DMS 273 treated with DMSO at 0.1 percent for 48 hours (cell line): ENCODE measurements around the gene PKD1.

Experiments used
- DNase-seq: peaks from one replicate; lab custom pipeline; 2025; lab: John Stamatoyannopoulos, UW

Gene PKD1

GRCh38 chr16:2170080-2170479 lies 34.4 kb upstream of the PKD1 start:
- DNase-seq: no peak

DNA sequence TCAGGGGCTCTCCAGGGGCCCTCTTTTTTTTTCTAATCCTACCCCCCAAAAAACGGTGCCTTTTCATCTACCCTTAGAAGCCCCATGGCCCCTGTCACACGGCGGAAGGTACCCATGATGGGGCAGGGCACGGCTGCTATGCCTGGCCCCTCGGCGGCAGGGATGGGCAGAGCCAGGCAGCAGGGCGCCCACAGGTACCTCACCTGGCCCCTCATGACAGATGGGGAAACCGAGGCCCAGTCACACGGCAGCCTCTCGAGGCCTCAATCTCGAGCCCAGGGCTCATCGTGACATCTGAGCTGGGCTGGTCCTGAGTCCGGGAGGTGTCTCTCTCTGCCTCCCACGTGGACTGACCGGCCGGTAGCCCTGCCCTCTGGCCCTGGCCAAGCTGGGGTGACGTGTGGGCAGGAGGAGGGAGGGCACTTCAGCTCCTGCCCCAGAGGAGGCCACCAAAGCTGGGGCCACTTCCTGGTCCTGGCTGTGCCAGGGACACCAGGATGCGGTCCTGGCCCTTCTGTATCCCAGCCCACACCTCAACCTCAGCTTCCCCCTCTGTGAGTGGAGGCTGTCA lies 31.5 kb upstream of the PKD1 start:
- no peak for DNase-seq

DNA sequence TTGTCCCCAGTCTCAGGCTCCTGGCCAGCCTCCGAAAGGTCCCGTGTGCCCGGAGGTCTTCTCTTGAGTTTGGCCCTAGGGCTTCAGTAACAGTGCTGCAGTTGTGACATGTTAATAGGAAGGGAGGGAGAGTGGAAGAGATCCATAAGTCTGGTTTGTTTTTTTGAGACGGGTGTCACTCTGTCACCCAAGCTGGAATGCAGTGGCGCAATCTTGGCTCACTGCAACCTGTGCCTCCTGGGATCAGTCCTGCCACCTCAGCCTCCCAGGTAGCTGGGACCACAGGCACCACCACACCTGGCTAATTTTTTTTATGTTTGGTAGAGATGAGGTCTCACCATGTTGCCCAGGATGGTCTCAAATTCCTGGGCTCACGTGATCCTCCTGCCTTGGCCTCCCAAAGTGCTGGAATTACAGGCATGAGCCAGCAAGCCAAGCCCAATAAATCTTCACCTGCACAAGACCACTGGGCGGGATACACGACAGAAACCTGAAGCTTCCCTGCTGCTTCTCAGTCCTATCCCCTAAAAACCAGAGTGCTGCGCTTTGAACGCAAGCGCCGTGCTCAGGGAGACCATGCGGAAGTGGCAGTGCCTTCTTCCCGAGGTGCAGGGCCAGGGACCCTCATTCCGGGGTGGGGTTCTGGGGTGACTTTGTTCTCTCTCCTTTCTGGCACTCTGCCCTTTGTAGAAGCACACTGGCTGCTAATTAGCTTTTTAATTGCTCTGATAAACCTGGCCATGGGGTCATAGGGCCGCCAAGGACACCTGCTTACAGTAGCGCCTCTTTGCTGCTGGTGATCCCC lies 30.8 kb upstream of the PKD1 start:
- DNase-seq: no peak

- no peak for DNase-seq
These were observed 30.2 kb upstream of the PKD1 start for GRCh38 chr16:2165861-2166260.

- DNase-seq: no peak
These were observed 27.6 kb upstream of the PKD1 start for GRCh38 chr16:2163211-2163881.

- no peak for DNase-seq
These were observed 27.0 kb upstream of the PKD1 start for GRCh38 chr16:2162676-2163118.

- DNase-seq: no peak
These were observed 26.2 kb upstream of the PKD1 start for GRCh38 chr16:2161911-2162310.

DNA sequence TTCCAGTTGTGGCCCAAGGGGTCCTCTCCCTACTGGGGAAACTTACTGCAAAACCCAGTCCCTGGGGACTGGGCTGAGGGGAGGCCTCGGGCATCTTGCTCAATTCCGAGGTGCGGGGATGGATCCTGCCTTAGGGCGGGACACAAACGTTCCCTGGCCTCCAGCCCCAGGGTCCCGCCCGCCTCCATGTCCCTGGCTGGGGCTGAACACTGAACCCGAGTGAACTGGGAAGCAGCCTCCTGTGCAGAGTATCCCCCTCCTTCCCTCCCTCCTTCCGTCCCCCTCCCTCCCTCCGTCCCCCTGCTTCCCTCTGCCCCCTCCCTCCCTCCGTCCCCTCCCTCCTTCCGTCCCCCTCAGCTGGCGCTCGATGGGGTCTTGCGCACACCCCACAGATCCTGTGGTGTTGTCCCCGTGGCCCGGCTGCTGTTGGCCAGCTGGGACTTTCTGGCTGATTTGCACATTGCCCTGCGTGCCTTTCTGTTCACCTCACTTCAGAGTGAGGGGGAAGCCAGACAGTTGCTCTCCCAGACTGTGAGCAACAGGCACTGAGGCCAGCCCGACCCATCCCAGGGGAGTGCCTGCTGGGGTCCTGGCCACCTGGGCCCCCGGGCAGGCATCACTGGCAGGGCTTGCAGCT lies 25.3 kb upstream of the PKD1 start:
- no peak for DNase-seq

DNA sequence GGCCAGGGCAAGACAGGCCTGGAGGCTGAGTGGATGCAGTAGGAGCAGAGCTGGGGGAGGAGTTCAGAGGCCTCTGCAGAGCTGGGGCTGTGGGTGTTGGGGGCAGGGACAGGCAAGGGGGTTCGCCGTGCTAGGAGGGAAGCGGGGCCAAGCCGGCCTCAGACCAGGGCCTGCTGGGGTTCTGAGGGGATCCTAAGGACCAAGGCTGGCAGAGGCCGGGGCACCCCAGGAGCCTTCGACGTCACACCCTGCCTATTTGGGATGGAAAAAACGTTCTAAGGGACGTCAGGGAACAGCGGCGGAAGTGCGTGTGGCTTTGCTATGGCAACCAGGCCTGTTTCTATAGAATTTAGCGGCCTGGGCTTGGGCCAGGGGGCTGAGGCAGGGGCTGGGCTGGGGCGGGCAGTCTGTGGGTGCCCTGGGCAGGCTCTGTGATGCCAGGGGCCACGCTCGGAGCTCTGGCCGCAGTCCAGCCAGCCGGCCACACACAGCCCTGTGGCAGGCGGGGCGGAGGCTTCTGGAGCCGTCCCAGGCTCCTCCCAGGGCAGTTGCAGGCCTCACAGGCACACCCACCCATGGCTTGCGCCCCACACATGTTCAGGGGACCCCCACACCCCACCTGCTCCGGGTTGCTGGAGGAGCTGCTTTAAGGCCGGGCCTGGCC lies 23.6 kb upstream of the PKD1 start:
- no peak for DNase-seq

DNA sequence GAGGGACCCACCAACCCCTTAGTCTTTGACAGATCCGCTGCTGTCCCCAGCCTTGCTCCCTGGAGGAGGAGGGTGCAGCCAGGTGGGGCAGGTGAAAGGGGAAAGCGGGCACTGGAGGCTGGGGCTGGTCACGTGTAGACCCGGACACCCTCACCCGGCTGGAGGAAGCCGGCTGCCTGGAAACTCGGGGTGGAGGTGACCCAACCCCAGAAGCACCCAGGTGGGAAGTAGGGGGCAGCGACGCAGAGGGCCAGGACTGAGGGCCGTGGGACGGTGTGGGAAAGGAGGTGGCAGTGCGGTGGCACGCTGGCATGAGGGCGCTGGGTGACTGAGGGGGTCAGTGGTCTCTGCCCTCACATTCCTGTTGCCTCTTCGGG lies 22.6 kb upstream of the PKD1 start:
- DNase-seq: no peak

DNA sequence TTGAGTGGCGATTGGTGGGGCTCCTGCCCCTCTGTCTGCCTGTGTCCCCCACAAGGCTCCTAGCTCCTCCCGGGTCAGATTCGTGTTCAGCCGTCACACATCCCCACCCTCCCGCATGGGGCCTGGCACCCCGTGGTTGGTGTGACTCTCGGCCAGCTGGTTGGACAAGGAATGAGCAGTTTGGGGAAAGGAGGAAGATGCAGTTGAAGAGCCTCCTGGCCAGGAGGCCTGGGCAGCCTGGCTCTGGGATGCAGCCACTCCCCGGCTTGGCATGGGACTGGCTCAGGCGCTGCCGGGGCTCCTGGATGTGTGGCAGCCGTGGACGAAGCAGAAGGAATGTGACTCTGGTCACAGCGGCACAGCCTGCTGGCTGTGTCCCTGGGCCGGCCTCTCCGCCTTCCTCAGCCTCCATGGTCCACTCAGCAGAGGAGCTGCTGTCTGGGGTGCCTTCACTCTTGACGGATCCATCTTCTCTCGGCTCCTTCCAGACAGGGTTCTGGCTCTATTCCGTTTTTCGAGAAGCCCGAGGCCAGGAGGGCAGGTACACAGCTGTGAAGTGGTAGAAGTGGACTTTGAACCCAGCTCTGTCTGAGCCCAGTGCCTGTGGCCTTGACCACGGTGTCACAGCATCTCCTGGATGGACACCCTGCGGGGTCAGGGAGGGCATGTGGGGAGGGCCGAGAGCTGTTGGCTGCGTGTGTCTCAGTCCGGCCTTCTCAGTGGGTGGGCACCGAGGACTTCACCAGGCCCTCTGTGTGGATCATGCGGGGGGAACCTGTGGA lies 22.0 kb upstream of the PKD1 start:
- no peak for DNase-seq

DNA sequence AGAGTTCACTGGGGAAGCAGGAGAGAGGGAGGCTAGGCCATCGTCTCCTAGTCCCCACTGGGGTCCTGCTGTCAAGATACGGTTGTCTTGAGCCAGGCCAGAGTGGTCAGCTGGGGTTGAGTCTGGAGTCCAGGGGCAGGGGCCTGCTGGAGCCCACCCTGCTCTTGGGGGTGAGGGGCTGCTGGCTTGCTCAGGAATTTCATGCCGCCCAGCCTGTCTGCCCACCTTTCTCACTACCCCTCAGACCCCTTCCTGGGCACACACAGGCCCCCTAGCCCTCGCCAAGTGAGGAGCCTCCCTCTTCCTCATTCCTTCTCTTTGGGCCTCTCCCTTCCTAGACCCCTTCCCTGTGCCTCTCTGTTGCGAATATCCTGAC lies 21.1 kb upstream of the PKD1 start:
- DNase-seq: no peak

DNA sequence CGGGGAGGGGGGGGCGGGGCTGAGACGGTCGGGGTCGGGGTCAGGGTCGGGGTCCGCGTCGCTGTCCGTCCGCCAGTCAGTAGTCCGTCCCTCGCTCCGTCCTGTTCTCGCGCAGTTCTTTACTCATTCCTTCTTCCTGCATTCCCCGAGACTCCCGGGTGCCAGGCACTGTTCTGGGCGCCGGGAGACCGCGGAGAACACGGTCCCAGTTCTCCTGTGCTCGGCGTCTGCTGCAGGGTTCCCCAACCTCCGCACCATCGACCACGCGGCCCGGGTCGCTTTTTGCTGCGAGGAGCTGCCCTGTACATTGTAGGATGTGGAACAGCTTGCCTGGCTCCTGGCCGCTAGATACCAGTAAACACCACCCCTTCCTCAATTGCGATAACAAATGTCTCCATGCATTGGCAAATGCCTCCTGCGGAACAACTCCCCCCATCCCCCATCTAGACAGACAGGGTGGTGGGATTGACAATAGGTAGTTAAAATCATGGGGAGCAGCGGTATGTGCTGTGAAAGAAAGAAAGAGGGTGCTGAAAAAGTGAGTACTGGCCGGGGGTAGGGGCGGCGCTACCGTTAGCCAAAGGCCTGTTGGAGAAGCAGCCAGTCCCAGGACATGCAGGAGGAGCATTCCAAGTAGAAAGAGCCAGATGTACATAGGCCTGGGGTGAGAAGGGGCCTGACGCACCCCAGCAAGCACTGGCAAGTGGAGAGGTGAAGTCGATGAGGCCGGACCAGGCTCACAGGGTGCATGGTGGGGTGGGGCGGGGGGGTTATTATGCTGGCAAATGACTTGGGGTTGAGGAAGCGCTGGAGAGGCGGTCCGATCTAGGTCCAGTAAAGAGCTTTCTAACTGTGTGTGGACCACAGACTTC lies 20.5 kb upstream of the PKD1 start:
- peak; percentile 43 for DNase-seq

DNA sequence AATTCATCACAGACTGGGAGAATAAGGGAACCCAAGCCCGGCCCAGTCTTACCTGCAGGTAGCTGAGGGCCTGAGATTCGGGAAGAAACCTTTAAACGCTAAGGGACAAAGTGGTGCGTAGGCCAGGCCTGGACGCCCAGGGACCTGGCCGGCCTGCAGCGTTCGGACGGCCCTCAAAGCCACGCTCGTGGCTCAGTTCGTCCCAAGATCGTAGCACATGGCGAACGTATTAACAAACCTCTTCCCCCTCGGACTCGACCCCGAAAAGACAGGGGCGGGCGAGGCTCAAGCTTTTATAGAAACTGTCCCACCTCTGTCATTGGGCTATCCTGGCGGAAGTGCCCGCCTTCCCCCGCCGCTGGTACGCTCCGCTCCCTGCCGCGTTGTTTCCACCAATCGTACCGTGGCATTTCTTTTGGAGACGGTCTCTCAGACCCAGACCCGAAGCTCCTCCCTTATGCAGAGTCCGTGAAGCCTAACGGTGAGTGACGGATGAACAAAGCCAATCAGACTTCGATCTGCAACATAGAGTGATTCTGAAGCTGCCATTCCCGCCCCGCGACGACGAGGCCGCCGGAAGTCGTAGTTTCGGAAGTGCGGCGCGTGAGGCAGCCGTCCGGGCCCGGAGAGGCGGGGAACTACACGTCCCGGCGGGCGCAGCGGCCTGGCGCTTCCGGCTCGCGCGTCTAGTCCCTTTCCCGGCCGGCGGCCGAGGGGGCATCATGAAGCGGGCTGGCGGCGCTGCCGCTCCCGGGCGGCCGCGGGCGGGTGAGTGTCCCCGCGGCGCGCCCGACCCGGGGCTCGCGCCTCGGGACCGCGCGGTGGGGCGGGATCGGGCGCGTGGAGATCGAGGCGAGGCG lies 19.6 kb upstream of the PKD1 start, which contains the start of gene TRAF7:
Gene TRAF7, plus strand, starts transcription at position 692 of the 860 bp plus-strand sequence. CDS start 8,139 bp downstream, outside the sequence.
- DNase-seq: peak; percentile 99

DNA sequence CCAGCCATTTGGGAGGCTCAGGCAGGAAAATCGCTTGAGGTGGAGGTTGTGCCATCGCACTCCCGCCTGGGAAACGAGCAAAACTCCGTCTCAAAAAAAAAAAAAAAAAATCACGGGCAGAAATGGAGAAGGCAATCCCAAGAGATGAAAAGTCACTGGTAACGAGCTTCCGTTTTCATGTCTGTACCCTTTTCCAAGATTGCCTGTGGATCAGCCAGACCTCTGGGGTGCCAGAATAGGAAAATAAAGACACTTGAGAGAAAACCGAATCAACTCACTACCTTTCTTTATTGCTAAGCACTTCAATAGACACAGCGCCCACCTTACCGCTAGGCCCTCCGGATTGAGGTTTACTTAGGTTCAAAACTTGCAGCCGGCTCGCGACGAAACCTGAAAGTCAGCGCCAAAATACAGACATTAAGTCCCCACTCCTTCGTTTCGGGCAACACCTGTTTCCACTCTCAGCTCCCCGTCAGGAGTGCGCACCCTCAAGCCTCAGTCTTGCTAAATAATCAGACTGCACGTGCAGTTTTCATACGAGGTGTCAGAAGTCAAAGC lies 18.9 kb upstream of the PKD1 start:
- DNase-seq: no peak

- peak; percentile 58 for DNase-seq
These were observed 17.2 kb upstream of the PKD1 start for GRCh38 chr16:2152695-2153506.

GRCh38 chr16:2151188-2152091 lies 15.7 kb upstream of the PKD1 start:
- DNase-seq: peak; percentile 96
